T-helper 2 cell treated with Interferon-gamma antibody and Interleukin-4, amounts not matched to agents 5 μg/mL and 100 μg/mL, for 36 hours (primary cell): ENCODE measurements around the gene HOXD8.

ENCODE experiments used
- DNase-seq: peaks from one replicate; pipeline ENCODE4 v3.0.0; 2021; ENCODE audit warnings: low spot score
- H3K27ac Mint-ChIP-seq: one replicate; pipeline ENCODE4 v1.8.0; 2021; ENCODE audit warnings: mild to moderate bottlenecking, mixed read lengths
- H3K27me3 Mint-ChIP-seq: one replicate; pipeline ENCODE4 v1.8.0; 2021; ENCODE audit warnings: low read depth, mixed read lengths
- H3K36me3 Mint-ChIP-seq: one replicate; pipeline ENCODE4 v1.8.0; 2021; ENCODE audit warnings: low read depth, mixed read lengths
- H3K4me1 Mint-ChIP-seq: one replicate; pipeline ENCODE4 v1.8.0; 2021; ENCODE audit warnings: low read depth, mixed read lengths
- H3K4me3 Mint-ChIP-seq: one replicate; pipeline ENCODE4 v1.8.0; 2022; ENCODE audit warnings: mild to moderate bottlenecking, moderate library complexity, mixed read lengths
- H3K9me3 Mint-ChIP-seq: one replicate; pipeline ENCODE4 v1.8.0; 2021; ENCODE audit warnings: mixed read lengths

The HOXD8 gene

GRCh38 chr2:176104316-176105077, 25.0 kb upstream of the HOXD8 start:
- Mint-ChIP-seq H3K9me3 (peaks cover 3% of the 10 kb centered on the region), H3K27ac (peak overlapping the region; percentile 73), H3K4me3 (no peak overlapping the region), H3K36me3 (peaks cover 3% of the 10 kb centered on the region), H3K27me3 (peaks cover 83% of the 10 kb centered on the region), H3K4me1 (peaks cover 5% of the 10 kb centered on the region)
- DNase-seq: no peak

- no peak for DNase-seq
- Mint-ChIP-seq H3K9me3 (peaks cover 4% of the 10 kb centered on the region), H3K4me3 (no peak overlapping the region), H3K4me1 (peaks cover 5% of the 10 kb centered on the region), H3K36me3 (peaks cover 3% of the 10 kb centered on the region), H3K27me3 (peaks cover 85% of the 10 kb centered on the region), H3K27ac (peak overlapping the region; percentile 73)
Measured at GRCh38 chr2:176105078-176105729, 24.3 kb upstream of the HOXD8 start.

- Mint-ChIP-seq H3K4me1 (peaks cover 5% of the 10 kb centered on the region), H3K36me3 (peaks cover 3% of the 10 kb centered on the region), H3K27me3 (peaks cover 84% of the 10 kb centered on the region), H3K9me3 (peaks cover 4% of the 10 kb centered on the region), H3K4me3 (peak overlapping the region; percentile 39), H3K27ac (peak overlapping the region; percentile 90)
- DNase-seq: no peak
Measured at GRCh38 chr2:176105730-176106580, 23.6 kb upstream of the HOXD8 start.

GRCh38 chr2:176106581-176107539, 22.6 kb upstream of the HOXD8 start, which contains the start of gene HOXD11:
Gene HOXD11, plus strand, starts transcription at chr2:176107280. Its CDS starts 76 bp downstream, at chr2:176107356.
- Mint-ChIP-seq H3K27ac (peak within 1 kb of the TSS; percentile 90), H3K9me3 (peaks cover 4% of the 10 kb centered on the region), H3K4me1 (peaks cover 5% of the 10 kb centered on the region), H3K4me3 (peak within 1 kb of the TSS; percentile 39), H3K27me3 (peaks cover 84% of the 10 kb centered on the region), H3K36me3 (peaks cover 3% of the 10 kb centered on the region)
- DNase-seq: no peak

- peaks cover 83% of the 10 kb centered on the region for H3K27me3 Mint-ChIP-seq
- H3K4me3 Mint-ChIP-seq: no peak overlapping the region
- peaks cover 3% of the 10 kb centered on the region for H3K36me3 Mint-ChIP-seq
- peaks cover 4% of the 10 kb centered on the region for H3K9me3 Mint-ChIP-seq
- DNase-seq: no peak
- H3K27ac Mint-ChIP-seq: no peak overlapping the region
- peaks cover 5% of the 10 kb centered on the region for H3K4me1 Mint-ChIP-seq
Measured at GRCh38 chr2:176107731-176108181, 21.7 kb upstream of the HOXD8 start.

- Mint-ChIP-seq H3K27ac (peak overlapping the region; percentile 65), H3K4me3 (no peak overlapping the region), H3K36me3 (peaks cover 3% of the 10 kb centered on the region), H3K27me3 (peaks cover 83% of the 10 kb centered on the region), H3K9me3 (peaks cover 4% of the 10 kb centered on the region), H3K4me1 (peaks cover 5% of the 10 kb centered on the region)
- DNase-seq: no peak
Measured at GRCh38 chr2:176109192-176109901, 20.2 kb upstream of the HOXD8 start.

GRCh38 chr2:176109946-176110345, 19.6 kb upstream of the HOXD8 start:
- Mint-ChIP-seq H3K9me3 (peaks cover 4% of the 10 kb centered on the region), H3K27me3 (peaks cover 83% of the 10 kb centered on the region), H3K27ac (no peak overlapping the region)

GRCh38 chr2:176110415-176111308, 18.8 kb upstream of the HOXD8 start:
- Mint-ChIP-seq H3K4me1 (peaks cover 5% of the 10 kb centered on the region), H3K9me3 (peaks cover 4% of the 10 kb centered on the region), H3K27ac (no peak overlapping the region), H3K36me3 (peaks cover 3% of the 10 kb centered on the region), H3K4me3 (no peak overlapping the region), H3K27me3 (peaks cover 81% of the 10 kb centered on the region)
- DNase-seq: no peak

More at GRCh38 chr2:176109946-176110345, 19.6 kb upstream of the HOXD8 start:
- DNase-seq: no peak
- Mint-ChIP-seq H3K4me3 (no peak overlapping the region), H3K36me3 (peaks cover 3% of the 10 kb centered on the region), H3K4me1 (peaks cover 5% of the 10 kb centered on the region)

GRCh38 chr2:176111309-176111663, 18.2 kb upstream of the HOXD8 start:
- Mint-ChIP-seq H3K9me3 (peaks cover 4% of the 10 kb centered on the region), H3K4me3 (no peak overlapping the region), H3K36me3 (peaks cover 1% of the 10 kb centered on the region), H3K27me3 (peaks cover 80% of the 10 kb centered on the region), H3K27ac (no peak overlapping the region), H3K4me1 (peaks cover 2% of the 10 kb centered on the region)
- DNase-seq: peak; percentile 23

GRCh38 chr2:176111846-176112374, 17.6 kb upstream of the HOXD8 start:
- peaks cover 4% of the 10 kb centered on the region for H3K9me3 Mint-ChIP-seq
- H3K27ac Mint-ChIP-seq: no peak overlapping the region
- peaks cover 1% of the 10 kb centered on the region for H3K4me1 Mint-ChIP-seq
- H3K27me3 Mint-ChIP-seq: peaks cover 84% of the 10 kb centered on the region
- DNase-seq: no peak
- peaks cover 3% of the 10 kb centered on the region for H3K36me3 Mint-ChIP-seq
- H3K4me3 Mint-ChIP-seq: no peak overlapping the region

GRCh38 chr2:176112375-176113302, 16.9 kb upstream of the HOXD8 start:
- H3K4me3 Mint-ChIP-seq: no peak overlapping the region
- H3K9me3 Mint-ChIP-seq: peaks cover 4% of the 10 kb centered on the region
- H3K27ac Mint-ChIP-seq: no peak overlapping the region

More at GRCh38 chr2:176112375-176113302, 16.9 kb upstream of the HOXD8 start:
- DNase-seq: no peak
- H3K4me1 Mint-ChIP-seq: peaks cover 1% of the 10 kb centered on the region
- peaks cover 85% of the 10 kb centered on the region for H3K27me3 Mint-ChIP-seq
- peaks cover 3% of the 10 kb centered on the region for H3K36me3 Mint-ChIP-seq
